Activated T-helper 9 cell treated with anti-CD3 and anti-CD28 coated beads, Interleukin-2, amount 50 U/mL, for 16 hours (primary cell): ENCODE data around the gene SMARCB1.

Source experiments
- DNase-seq: peaks from one replicate; pipeline ENCODE4 v3.0.0-alpha.2; 2020; ENCODE audit warnings: low read depth

Gene SMARCB1

DNA sequence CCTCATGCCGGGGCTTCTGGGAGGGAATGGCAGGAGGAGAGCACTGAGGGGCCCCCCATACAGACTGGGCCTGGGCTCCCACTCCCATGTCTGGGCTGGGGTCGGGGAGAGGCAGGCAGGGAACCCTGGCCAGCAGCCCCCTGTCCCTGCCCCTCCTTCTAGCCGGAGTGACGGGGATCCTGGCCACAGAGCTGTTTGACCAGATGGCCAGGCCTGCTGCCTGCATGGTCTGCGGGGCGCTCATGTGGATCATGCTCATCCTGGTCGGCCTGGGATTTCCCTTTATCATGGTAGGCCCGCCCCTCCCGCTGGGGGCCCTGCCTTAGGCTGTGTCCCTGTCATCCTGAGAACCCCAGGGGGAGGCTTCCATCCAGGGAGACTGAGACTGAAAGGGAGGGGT, 97.4 kb downstream of the SMARCB1 start:
- no peak for DNase-seq
